HG03159 (cell line): ENCODE results near the gene D2HGDH.
"Not testable (repeated sequence)": the region's sequence is repeated elsewhere in the genome, so short reads cannot be mapped to it uniquely, and the experiment has no call there.

ENCODE experiments used
- ATAC-seq: cut with Tn5 transposase; IDR thresholded peaks from one replicate; pipeline ENCODE4 v1.9.1; 2021; ENCODE audit warnings: mild to moderate bottlenecking, moderate library complexity; ENCODE audit not compliant: unreplicated experiment

Gene D2HGDH

DNA sequence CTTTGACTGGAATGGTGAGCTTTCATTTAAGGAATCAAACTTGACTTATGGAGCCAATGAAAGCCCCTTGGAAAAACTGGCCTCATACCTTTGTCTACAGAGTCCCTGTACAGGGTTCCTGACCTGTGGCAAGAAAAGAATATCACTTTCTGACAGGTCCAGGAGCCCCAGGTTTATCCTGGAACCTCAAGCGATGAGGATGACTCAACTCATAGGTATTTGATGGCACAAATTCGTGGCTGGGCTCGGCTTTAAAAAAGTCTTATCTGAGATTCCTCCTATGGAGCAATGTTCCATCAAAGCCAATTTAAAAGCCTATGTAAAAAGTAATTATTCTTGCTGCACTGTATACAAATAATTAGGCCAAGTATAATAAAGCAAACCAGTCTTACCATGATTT, 57.0 kb downstream of the D2HGDH start:
- not testable (repeated sequence) for ATAC-seq

DNA sequence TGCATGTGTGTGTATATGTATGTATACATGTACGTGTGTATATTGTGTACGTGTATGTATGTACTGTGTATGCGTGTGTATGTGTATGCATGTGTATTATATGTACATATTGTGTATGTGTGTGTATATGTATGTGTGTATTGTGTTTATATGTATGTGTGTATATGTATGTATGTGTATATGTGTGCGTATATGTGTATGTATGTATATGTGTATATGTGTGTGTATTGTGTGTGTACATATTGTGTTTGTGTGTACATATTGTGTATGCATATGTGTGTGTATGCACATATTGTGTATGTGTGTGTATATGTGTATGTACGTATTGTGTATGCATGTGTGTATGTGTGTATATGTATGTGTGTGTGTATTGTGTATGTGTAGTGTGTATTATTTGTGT, 59.0 kb downstream of the D2HGDH start:
- no peak for ATAC-seq

DNA sequence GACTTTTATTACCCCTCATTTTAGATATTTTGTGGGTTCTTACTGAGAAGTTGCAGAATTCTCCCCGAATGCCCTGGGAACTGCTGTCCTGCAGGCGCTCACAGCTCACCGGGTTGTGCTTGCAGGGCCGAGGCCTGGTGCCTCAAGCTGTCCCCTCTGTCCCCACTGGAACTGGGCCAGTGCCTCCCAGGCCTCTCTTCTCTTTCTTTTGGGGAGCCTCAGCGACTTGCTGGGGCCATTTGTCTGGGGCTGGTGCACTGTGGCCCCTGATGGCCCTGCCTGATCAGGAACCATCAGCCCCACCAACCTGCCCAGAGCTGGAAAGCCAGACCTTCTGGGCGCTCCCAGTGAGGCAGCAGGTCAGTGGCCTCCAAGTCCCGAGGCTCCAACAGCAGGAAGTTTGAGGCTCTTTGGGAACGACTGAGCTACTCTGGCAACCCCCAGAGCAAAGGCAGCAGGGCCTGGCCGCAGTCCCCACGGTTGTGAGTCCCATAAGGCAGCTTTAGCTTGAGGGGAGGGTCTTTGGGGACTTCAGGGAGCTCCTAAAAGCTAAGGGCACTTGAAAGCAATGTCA, 59.9 kb downstream of the D2HGDH start:
- ATAC-seq: no peak

DNA sequence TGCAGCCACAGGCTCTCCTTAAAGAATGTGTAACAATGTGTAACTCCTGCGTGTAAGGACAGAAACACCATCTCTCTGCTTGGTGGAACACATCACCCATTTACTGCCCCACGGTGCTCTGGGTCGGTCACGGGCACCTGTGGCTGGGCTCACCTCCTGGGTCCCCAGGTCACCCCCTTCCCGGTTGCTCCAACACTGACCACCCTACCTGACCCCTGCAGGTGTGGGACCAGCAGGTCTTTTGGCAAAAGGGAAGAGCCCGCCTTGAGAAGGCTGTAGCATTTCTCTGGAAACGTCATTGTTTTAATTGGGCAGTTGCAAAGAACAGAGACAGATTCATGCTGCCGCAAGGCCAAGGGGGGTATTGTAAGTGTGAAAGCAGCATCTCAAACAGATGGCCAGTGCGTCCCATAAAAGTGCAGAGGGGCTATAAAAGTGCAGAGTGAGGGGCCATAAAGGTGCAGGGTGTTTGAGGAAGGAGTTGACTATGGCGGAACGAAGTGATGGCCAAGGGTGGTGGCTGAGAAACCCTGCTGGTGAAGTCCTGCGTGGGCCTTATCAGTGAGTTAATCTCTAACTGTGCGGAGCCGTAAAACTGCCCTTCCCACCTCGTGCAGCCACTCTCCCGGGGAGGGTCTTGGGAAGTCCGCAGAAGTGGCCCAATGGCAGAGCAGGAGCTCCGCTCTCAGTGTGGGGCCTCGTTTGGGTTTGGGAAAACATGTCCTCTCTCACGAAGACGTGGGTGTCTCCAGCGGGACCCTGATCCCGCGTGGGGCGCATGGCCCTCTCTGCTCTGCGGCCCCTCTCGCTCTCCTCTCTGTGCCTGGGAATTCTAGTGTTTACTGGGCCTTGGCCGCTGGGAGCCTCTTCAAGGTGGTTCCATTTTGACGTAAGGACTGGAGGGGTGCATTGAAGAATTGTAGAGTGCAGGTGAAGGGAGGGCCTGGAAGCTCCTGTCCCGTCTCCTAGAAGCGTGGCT, 60.9 kb downstream of the D2HGDH start:
- no peak for ATAC-seq

DNA sequence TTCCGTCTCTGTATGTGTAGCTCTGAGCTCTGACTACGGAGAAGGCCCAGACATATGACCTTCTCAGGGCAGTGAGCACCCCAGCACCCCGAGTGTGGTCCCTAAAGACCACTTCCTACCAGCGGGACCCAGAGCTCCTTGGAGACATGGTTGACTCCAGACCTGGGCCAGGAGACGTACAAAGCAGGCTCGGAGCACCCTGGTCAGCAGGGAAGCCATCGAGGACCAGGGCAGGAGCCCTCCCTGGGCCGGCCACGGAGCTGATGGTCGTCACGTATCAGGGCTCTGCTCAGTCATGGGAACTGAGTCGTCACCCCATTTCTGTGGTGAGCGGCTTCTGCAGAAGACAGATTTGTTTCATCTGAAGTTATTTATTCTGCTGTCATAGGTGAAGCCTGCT, 61.8 kb downstream of the D2HGDH start:
- ATAC-seq: no peak

DNA sequence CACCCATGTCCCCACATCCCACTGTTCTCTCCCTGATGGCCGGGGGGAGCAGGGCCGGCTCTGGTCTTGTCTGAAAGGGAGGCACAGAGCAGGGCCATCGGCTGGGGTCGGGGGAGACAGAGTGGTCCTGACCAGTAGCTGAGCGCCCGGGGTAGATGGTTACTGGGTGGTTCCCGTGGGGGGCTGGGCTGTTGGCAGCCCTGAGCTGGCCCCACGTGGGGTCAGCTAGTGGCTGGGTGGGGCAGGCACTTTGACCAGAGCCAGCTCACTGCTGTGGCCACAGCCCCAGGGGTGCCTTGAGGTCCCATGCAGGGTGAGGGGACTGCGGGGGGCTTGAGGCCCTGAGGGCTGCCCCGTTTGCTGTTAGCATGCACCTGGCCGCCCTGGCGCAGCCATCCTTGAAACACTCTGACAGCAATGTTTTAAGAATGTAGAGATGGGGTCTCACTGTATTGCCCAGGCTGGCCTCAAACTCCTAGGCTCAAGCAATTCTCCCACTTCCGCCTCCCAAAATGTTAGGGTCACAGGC, 62.2 kb downstream of the D2HGDH start:
- no peak for ATAC-seq

DNA sequence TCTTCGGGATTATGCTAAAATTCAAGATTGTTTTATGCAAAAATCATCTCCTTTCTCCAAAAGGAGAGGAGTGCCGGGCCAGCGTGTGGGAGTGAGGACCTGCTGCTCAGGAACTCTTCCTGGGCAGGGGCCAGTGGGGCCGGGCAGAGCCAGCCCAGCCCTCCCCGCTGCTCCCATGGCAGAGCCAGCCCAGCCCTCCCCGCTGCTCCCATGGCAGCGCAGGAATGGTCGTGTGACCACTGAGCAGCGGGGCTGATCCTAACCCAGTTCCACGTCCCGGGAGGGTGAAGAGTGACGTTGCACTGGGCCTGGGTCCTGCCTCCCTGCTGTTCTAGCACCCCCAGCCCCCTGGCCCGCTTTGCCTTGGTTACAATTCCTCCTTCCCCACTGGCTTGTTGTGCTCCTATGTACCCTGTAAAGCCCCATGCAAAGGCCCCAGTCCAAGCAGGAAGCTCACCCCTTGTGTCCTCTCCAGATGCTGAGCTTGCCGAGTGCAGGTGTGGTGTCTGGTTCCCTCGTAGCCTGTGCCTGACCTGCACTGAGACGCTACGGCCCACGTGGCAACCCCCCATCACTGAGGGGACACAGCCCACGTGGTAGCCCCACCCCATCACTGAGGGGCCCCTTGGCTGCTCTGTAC, 63.1 kb downstream of the D2HGDH start:
- ATAC-seq: no peak

DNA sequence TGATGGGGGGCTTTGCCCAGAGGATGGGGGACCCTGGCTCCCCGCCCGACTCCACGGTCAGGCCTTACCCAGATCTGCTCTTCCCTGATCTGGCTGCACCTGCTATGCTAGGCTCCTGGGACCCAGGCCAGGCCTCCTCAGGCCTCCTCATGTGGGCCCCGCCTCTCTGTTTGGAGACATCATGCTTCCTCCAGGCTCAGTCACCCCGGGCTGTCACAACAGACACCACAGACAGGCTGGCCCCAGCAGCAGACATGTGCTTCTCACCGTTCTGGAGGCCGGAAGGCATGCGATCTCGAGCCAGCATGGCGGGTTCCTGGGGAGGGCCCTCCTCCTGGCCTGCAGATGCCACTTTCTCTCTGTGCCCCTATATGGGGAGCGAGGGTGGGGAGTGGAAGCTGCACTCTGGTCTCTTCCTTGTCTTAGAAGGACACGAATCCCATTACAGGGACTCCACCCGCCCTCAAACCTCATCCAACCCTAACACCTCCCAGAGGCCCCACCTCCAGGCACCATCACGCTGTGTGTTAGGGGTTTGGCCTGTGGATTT, 63.7 kb downstream of the D2HGDH start:
- ATAC-seq: no peak

DNA sequence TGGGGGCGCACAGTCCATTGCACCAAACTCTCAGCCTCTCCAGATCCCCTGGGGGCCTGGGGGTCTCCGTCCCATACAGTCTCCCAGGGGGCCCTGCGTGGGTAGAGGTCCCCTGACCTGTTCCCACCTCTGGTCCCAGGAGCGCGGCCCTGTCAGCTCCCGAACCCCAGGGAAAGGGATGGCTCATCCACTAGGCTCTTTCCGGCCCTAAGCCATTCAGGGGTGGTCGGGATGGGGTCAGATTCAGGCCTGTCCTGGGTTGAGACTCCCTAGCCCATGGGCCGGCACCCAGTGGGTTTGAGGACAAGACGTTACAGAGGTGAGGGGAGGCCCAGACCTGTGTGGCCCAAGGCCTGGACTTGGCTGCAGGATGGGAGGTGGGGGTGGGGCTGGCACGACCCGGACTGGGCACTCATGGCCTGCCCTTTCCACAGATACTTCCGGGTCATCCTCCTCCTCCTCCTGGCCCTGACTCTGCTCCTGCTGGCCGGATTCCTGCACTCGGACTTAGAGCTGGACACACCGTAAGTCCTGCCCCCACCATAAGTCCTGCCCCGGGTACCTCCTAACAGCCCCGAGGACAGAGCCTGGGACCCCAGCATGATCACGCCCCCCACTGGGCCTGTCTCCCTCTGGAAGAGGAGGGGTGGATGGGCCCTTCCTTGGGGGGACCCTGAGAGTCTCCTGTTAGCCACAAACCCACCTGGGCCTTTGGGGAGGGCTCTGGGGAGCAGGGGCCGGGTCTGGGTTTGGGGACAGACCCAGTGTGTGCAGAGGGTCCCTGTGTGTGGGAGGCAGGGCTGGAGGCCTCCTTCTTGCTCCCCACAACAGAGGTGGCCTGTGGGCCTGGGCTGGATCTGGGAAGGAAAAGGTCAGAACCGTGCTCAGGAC, 64.4 kb downstream of the D2HGDH start:
- no peak for ATAC-seq

DNA sequence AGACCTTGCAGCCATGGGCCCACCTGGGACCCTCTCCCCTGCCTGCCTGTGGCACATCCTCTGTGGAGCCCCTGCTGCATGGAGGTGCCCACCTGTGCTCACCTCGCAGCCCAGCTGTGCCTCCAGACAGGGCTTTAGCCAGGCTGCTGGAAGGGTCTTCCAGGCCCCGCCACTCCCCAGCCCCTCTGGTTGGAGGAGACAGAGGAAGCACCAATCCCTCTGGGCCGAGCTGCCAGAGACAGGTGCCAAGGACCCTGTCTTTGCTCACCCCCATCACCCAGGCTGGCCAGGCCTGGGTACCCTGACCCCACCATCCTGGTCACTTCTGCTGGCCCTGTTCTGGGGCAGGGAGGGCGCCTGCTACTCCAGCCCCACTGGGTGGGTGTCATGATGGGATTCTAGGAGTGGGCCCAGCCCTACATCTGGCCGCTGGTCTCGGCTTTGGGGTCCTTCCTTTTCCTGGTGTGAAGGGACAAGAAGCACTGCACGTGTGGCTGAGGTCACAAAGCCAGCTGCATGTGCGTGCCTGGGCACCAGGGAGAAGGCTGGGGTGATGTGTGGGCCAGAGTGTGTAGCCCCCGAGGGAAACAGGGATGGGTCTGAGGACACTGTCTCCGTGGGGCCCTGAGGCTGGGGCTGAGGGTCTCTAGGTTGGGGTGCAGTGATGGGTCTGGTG, 65.2 kb downstream of the D2HGDH start:
- ATAC-seq: no peak

DNA sequence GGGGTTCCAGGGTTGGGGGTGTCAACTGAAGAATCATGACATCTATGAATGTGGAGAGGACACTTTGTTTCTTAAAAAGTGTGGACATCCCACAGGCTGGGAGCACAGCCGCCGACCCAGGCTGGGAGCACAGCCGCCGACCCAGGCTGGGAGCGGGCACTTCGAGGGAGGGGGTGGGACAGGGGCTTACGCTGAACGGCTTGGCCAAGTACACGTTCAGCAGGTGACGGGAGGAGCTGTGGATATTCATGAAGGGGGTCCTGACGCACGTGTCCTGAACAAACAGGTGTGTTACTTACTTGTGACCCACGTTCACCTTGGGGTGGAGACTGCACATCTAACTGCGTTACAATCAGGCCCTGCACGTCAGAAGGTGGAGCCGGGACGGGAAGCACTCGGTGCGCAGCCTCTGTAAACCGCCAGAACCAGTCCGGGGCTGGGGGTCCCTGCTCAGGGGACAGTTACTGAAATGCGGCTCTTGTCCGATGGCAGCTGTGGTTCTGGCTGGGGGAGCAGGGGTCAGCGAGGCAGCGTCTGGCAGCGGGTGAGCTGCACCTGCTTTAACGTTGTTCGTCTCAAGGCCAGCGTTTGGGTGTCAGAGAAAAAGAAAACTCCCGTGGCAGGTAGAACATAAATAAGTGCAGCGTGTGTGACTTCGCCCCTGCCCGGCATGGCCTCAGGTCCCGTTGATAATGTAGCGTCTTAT, 65.9 kb downstream of the D2HGDH start:
- not testable (repeated sequence) for ATAC-seq

DNA sequence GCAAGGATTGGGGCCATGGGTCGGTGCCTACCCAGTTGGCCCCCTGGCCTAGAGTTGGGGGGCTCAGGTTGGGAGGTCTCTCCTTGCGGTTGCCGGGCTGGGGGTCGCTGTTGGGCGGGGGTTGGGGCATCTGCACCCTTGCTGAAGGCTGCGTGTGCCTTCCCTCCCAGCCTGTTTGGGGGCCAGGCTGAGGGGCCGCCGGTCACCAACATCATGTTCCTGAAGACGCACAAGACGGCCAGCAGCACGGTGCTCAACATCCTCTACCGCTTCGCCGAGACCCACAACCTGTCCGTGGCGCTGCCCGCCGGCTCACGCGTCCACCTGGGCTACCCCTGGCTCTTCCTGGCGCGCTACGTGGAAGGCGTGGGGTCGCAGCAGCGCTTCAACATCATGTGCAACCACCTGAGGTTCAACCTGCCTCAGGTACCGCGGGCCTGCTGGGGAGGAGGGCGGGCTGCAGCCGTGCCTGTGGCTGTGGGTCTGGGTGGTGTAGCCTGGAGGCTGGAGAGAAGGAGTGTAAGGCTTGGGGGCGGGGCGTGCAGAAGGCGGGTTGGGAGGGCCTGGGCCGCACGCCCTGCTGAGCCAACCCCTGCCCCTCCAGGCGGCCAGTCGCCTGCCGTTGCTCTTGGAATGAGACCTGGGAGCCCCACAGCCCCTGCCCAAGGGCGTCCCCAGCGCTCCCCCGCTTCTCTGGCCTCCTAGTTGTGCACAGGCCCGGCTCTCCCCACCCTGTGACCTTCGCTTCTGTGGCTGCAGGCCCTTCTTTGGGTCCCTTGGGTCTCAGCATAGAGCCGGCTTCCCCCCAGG, 67.4 kb downstream of the D2HGDH start:
- ATAC-seq: no peak

DNA sequence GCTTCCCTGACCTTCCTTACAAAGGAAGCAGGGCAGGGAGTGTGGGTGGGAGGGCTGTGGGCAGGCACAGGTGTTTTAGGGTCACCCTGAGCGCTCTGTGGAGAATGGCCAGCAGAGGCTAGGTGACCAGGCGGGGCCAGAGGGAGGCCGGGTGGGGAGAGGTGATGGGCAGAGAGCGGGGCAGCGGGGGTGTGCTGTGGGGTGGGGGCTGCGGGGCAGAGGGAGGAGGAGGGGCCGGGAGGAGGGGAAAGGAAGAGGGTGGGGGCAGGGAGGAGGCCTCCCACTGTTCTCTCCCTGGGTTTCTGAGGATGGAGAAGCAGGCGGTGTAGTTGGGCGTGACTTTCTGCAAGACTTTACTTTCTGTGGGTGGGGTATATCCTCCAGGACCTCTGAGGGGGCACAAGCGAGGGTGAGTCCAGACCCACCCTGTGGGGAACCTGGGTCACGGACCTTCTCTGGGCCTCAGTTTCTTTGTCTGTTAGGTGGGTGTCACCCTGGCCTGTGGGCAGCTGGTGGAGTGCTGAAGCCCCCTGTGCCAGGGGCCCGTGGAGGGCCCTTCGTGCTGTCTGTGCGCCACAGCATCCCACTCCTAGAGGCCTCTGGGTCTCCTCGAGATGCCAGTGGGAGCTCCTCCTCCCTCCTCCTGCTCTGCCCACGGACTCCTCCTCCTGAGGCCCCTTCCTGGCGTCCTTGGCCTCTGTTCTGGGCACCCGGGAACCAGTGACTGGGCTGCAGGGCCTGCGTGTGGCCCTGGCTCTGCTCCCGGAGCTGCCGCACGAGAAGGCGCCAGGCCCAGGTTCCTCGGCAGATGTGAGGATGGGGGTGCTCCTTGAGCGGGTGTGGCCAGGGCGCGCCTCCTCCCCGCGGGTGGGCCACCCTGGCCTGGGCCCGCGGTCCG, 68.2 kb downstream of the D2HGDH start:
- ATAC-seq: no peak

DNA sequence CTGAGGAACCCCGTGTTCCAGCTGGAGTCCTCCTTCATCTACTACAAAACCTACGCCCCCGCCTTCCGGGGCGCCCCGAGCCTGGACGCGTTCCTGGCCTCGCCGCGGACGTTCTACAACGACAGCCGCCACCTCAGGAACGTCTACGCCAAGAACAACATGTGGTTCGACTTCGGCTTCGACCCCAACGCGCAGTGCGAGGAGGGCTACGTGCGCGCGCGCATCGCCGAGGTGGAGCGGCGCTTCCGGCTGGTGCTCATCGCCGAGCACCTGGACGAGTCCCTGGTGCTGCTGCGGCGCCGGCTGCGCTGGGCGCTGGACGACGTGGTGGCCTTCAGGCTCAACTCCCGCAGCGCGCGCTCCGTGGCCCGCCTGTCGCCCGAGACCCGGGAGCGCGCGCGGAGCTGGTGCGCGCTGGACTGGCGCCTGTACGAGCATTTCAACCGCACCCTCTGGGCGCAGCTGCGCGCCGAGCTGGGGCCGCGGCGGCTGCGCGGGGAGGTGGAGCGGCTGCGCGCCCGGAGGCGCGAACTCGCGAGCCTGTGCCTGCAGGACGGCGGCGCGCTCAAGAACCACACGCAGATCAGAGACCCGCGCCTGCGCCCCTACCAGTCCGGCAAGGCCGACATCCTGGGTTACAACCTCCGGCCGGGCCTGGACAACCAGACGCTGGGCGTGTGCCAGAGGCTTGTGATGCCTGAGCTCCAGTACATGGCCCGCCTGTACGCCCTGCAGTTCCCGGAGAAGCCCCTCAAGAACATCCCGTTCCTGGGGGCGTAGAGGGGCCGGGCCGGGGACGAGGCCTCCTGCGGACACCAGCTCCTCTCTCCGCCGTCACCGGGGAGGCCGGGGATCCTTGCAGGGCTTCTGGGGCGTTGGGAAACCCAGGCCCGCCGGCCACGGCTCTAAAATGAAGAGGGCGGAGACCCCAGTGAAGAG, 69.2 kb downstream of the D2HGDH start:
- no peak for ATAC-seq

DNA sequence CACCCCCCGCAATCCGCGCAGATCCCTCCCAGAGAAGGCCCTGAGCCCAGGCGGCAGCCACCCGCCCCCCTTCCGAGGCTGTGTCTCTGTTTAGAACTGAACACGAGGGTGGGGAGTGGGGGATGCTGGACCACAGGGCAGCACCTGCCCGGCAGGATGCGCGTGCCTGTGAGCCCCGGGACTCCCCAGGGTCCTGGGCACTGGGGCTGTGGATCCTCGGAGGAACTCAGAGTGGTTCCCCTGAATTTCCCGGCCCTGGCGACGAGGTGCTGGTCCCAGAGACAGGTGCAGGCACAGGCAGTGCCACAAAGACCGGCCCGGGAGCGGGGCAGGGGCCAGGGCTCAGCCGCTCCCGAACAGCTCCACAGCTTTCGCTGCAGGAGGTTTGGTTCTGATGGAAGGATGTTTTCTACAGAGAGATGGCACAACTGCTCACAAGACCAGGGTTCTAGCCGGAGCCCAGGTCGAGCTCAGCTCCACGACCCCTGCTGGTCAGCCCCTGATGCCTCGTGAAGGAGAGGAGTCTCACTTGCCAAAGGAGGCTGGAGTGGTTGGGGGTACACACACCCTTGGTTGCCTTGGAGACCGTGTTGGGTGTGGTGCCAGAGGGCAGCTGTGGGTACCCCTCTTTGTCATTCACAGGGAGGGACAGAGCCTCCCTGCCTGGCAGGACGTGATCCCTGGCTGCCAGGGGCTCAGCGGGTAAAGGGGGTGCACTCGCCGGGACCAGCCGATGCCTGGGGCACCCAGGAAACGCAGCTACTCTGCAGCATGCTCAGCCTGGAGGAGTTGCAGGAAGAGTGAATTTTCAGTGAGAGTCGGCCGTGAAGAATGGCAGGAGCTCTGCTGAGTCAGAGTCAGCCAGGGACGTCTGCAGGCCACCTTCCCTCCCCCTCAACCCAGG, 70.1 kb downstream of the D2HGDH start:
- ATAC-seq: no peak
